Caco-2 (cell line): ENCODE results near the gene C19orf44. TPM values are rescaled to one million over a fixed set of nuclear protein-coding genes. Genes with fewer than 3 reads are reported as not detected.

Source experiments
- BruUV-seq: library from RNA; stranded (reverse); fragments of 400-500 nt; replicated peaks from 2 replicates; lab custom pipeline; 2021; lab: Mats Ljungman, UMichigan
- CTCF ChIA-PET: fragments of 300-600 bp; sonication (Branson Sonifier 250); formaldehyde crosslinking; loops from one replicate; lab custom pipeline; 2022; ENCODE audit warnings: antibody characterized with exemption; lab: Charles Lee
- POLR2A ChIA-PET: fragments of 300-600 bp; sonication (Branson Sonifier 250); formaldehyde crosslinking; loops from one replicate; lab custom pipeline; 2022; ENCODE audit warnings: antibody characterized with exemption; lab: Charles Lee
- DNase-seq, 2 experiments: peaks; one replicate each; pipeline versions ENCODE4 v3.0.0 to v3.0.0-alpha.2; 2020 to 2022
- H3K27me3 ChIP-seq: replicated peaks from 2 replicates; pipeline ENCODE4 v1.6.0; 2011; ENCODE audit warnings: low read length; ENCODE audit not compliant: control insufficient read depth, insufficient read depth
- H3K36me3 ChIP-seq: 2 replicates; pipeline ENCODE4 v1.5.1; 2011; ENCODE audit warnings: low read length; ENCODE audit not compliant: control insufficient read depth, insufficient read depth
- H3K4me1 ChIP-seq: fragments of 250-450 bp; sonication (Bioruptor Pico); 2 replicates; pipeline ENCODE4 v1.5.1; 2020; ENCODE audit warnings: mild to moderate bottlenecking
- H3K4me3 ChIP-seq: 2 replicates; pipeline ENCODE4 v1.5.1; 2011; ENCODE audit warnings: low read depth, mild to moderate bottlenecking, control low read depth, low read length
- H3K9me3 ChIP-seq: fragments of 250-450 bp; sonication (Bioruptor Pico); 2 replicates; pipeline ENCODE4 v1.5.1; 2020; ENCODE audit warnings: mild to moderate bottlenecking, moderate library complexity
- H3K27ac Mint-ChIP-seq: one replicate; pipeline ENCODE4 v1.8.0; 2022; ENCODE audit warnings: mixed read lengths; ENCODE audit not compliant: unreplicated experiment
- H3K27me3 Mint-ChIP-seq: one replicate; pipeline ENCODE4 v1.8.0; 2022; ENCODE audit warnings: mixed read lengths; ENCODE audit not compliant: insufficient read depth, unreplicated experiment
- H3K36me3 Mint-ChIP-seq: one replicate; pipeline ENCODE4 v1.8.0; 2022; ENCODE audit warnings: mild to moderate bottlenecking, mixed read lengths; ENCODE audit not compliant: insufficient read depth, unreplicated experiment
- H3K4me1 Mint-ChIP-seq: one replicate; pipeline ENCODE4 v1.8.0; 2022; ENCODE audit warnings: low read depth, mixed read lengths; ENCODE audit not compliant: unreplicated experiment
- H3K4me3 Mint-ChIP-seq: one replicate; pipeline ENCODE4 v1.8.0; 2022; ENCODE audit warnings: mild to moderate bottlenecking, moderate library complexity, mixed read lengths; ENCODE audit not compliant: unreplicated experiment
- H3K9me3 Mint-ChIP-seq: one replicate; pipeline ENCODE4 v1.8.0; 2022; ENCODE audit warnings: mixed read lengths; ENCODE audit not compliant: unreplicated experiment
- CTCF ChIP-seq, 2 experiments: fragments of 200-600 bp in 1 of 2; IDR thresholded peaks; 1 replicate in 1 of 2; 2 replicates in 1 of 2; pipeline versions ENCODE4 v1.5.1 to v1.8.0; 2011 to 2022; ENCODE audit warnings: antibody characterized with exemption in 1 of 2, control low read depth in 1 of 2, inconsistent platforms in 1 of 2, low read depth in 1 of 2, low read length in 1 of 2, mild to moderate bottlenecking in 1 of 2, moderate library complexity in 1 of 2; ENCODE audit not compliant: insufficient read depth in 1 of 2, severe bottlenecking in 1 of 2, unreplicated experiment in 1 of 2
- intact Hi-C: fragments of 100-400 bp; cut with micrococcal nuclease; formaldehyde crosslinking; loops from one replicate; pipeline ENCODE4 v1.10.0; 2022; ENCODE audit not compliant: unreplicated experiment
- total RNA-seq: library from RNA; stranded (reverse); gene quantifications from 2 replicates; pipeline ENCODE4 v1.2.3, GENCODE V29; 2022

C19orf44 gene
- total RNA-seq, 1 experiment from 2014 or later: 3.4 TPM

GRCh38 chr19:16462757-16463250, 33.4 kb upstream of the C19orf44 start:
- H3K4me1 ChIP-seq: peaks cover 27% of the 10 kb centered on the region

GRCh38 chr19:16463341-16463990, 32.7 kb upstream of the C19orf44 start:
- H3K4me1 Mint-ChIP-seq: peaks cover 29% of the 10 kb centered on the region
- ChIA-PET POLR2A (interaction anchor here (1.0 kb wide), 1 partner anchor 17 kb away, joined by 3 read pairs; no protein-coding TSS in a partner anchor), CTCF (interaction anchor here (1.0 to 1.1 kb wide), 2 partner anchors 11 to 81 kb away, joined by 3 to 4 read pairs; no protein-coding TSS in a partner anchor)
- no peaks in the 10 kb centered on the region for H3K27me3 Mint-ChIP-seq
- BruUV-seq: no TSS peak
- no peaks in the 10 kb centered on the region for H3K9me3 Mint-ChIP-seq
- peaks cover 21% of the 10 kb centered on the region for H3K36me3 Mint-ChIP-seq
- no peak for TF ChIP-seq CTCF (IDR thresholded peaks at IDR 0.05; ENCODE audit: insufficient read depth in 1 of 2, low read depth in 1 of 2, low read length in 1 of 2, severe bottlenecking in 1 of 2, unreplicated experiment in 1 of 2)
- peak overlapping the region; percentile 37 for H3K4me3 Mint-ChIP-seq
- H3K27me3 ChIP-seq: no peaks in the 10 kb centered on the region
- no peaks in the 10 kb centered on the region for H3K9me3 ChIP-seq
- no peaks in the 10 kb centered on the region; the same call in 1 of the 2 replicates for H3K36me3 ChIP-seq
- intact Hi-C loops: no loop called here
- peaks cover 27% of the 10 kb centered on the region for H3K4me1 ChIP-seq
- H3K27ac Mint-ChIP-seq: peak overlapping the region; percentile 63
- H3K4me3 ChIP-seq: no peak overlapping the region
- no peak for DNase-seq

More at GRCh38 chr19:16462757-16463250, 33.4 kb upstream of the C19orf44 start:
- H3K9me3 Mint-ChIP-seq: no peaks in the 10 kb centered on the region
- Histone ChIP-seq H3K36me3 (no peaks in the 10 kb centered on the region; the same call in 1 of the 2 replicates), H3K9me3 (no peaks in the 10 kb centered on the region), H3K27me3 (no peaks in the 10 kb centered on the region), H3K4me3 (no peak overlapping the region)
- H3K4me1 Mint-ChIP-seq: peaks cover 32% of the 10 kb centered on the region
- intact Hi-C loops: no loop called here
- H3K4me3 Mint-ChIP-seq: no peak overlapping the region
- ChIA-PET POLR2A (interaction anchor here (1.0 kb wide), 1 partner anchor 16 kb away, joined by 3 read pairs; no protein-coding TSS in a partner anchor), CTCF (no interaction called here)
- H3K27ac Mint-ChIP-seq: peak overlapping the region; percentile 63
- no peak for DNase-seq
- TF ChIP-seq CTCF (IDR thresholded peaks at IDR 0.05; ENCODE audit: insufficient read depth in 1 of 2, low read depth in 1 of 2, low read length in 1 of 2, severe bottlenecking in 1 of 2, unreplicated experiment in 1 of 2): no peak
- H3K27me3 Mint-ChIP-seq: no peaks in the 10 kb centered on the region
- no TSS peak for BruUV-seq
- peaks cover 21% of the 10 kb centered on the region for H3K36me3 Mint-ChIP-seq

GRCh38 chr19:16463991-16464575, 32.1 kb upstream of the C19orf44 start:
- H3K36me3 Mint-ChIP-seq: peaks cover 21% of the 10 kb centered on the region
- H3K4me3 ChIP-seq: no peak overlapping the region
- H3K27me3 Mint-ChIP-seq: no peaks in the 10 kb centered on the region
- ChIA-PET CTCF (interaction anchor here (0.5 to 1.1 kb wide), 3 partner anchors 10 to 81 kb away, joined by 3 to 6 read pairs (median 4); no protein-coding TSS in a partner anchor), POLR2A (no interaction called here)
- H3K9me3 Mint-ChIP-seq: no peaks in the 10 kb centered on the region
- peak; percentile 68 to 77 for DNase-seq
- H3K36me3 ChIP-seq: no peaks in the 10 kb centered on the region; the same call in 1 of the 2 replicates
- H3K4me1 ChIP-seq: peaks cover 27% of the 10 kb centered on the region
- TF ChIP-seq CTCF (IDR thresholded peaks at IDR 0.05; ENCODE audit: insufficient read depth in 1 of 2, low read depth in 1 of 2, low read length in 1 of 2, severe bottlenecking in 1 of 2, unreplicated experiment in 1 of 2): no peak
- H3K4me3 Mint-ChIP-seq: peak overlapping the region; percentile 37
- BruUV-seq: no TSS peak
- peaks cover 29% of the 10 kb centered on the region for H3K4me1 Mint-ChIP-seq
- intact Hi-C loops: loop anchor here (1.0 kb wide), 1 partner anchor 17 kb away; no protein-coding TSS in a partner anchor
- peak overlapping the region; percentile 63 for H3K27ac Mint-ChIP-seq
- H3K27me3 ChIP-seq: no peaks in the 10 kb centered on the region
- H3K9me3 ChIP-seq: no peaks in the 10 kb centered on the region
